Spleen (tissue), 3 donors: ENCODE results near the gene PPM1H.

ENCODE experiments used
- POLR2A ChIP-seq, 3 donors: fragments of 450-650 bp; IDR thresholded peaks; one replicate each; pipeline ENCODE4 v1.5.1; 2017; ENCODE audit warnings: antibody characterized with exemption in 3 of 3, mild to moderate bottlenecking in 1 of 3
- POLR2AphosphoS5 ChIP-seq, 3 donors: sonication (generic); formaldehyde crosslinking; IDR thresholded peaks; one replicate each; pipeline ENCODE4 v1.5.1; 2017; ENCODE audit warnings: antibody characterized with exemption in 3 of 3

DNA sequence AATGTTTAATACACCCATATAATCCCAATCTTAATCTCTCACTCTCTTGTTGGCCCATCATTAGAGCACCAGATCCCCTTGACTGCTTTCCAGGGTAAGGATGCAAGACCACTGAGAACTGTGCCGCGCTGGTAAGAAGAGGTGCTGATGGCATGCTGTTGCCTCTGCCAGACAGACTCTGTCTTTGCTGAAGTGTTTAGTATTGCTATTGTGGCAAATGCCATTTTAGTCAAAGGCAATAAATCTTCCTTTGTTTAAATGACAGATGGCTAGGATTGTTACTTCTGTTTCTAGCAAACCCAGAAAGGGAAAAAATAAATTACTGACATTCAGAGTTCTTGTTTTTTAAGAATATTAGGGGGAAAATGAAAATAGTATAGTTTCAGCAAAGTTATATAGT, 316.0 kb downstream of the PPM1H start:
- TF ChIP-seq POLR2A (IDR thresholded peaks at IDR 0.05) (no peak), POLR2AphosphoS5 (IDR thresholded peaks at IDR 0.05) (no peak)
